BLaER1 treated with 17β-estradiol and CSF1 and Interleukin-3, amounts not matched to agents 10 nM and 100 nM (cell line): ENCODE measurements around the gene SPSB3.

Source experiments
- H3K27ac ChIP-seq, 11 experiments: shearing (Covaris generic); formaldehyde crosslinking; 2 replicates each; pipeline ENCODE4 v1.8.1; 2022
- H3K27me3 ChIP-seq, 11 experiments: shearing (Covaris generic); formaldehyde crosslinking; 2 replicates each; pipeline ENCODE4 v1.8.1; 2022
- H3K36me3 ChIP-seq, 11 experiments: shearing (Covaris generic); formaldehyde crosslinking; 2 replicates each; pipeline ENCODE4 v1.8.1; 2022
- H3K4me1 ChIP-seq, 10 experiments: shearing (Covaris generic); formaldehyde crosslinking; 2 replicates each; pipeline ENCODE4 v1.8.1; 2022
- H3K4me2 ChIP-seq, 11 experiments: shearing (Covaris generic); formaldehyde crosslinking; 2 replicates each; pipeline ENCODE4 v1.8.1; 2022
- H3K4me3 ChIP-seq, 10 experiments: shearing (Covaris generic); formaldehyde crosslinking; 2 replicates each; pipeline ENCODE4 v1.8.1; 2022
- H3K9ac ChIP-seq, 11 experiments: shearing (Covaris generic); formaldehyde crosslinking; 2 replicates each; pipeline ENCODE4 v1.8.1; 2022
- H3K9me3 ChIP-seq, 11 experiments: shearing (Covaris generic); formaldehyde crosslinking; replicated peaks in 1 of 11; 2 replicates each; pipeline ENCODE4 v1.8.1; 2022
- H4K20me1 ChIP-seq, 11 experiments: shearing (Covaris generic); formaldehyde crosslinking; 2 replicates each; pipeline ENCODE4 v1.8.1; 2022
- Cebpa-rat ChIP-seq, 11 experiments: shearing (Covaris generic); IDR thresholded peaks; 2 replicates each; pipeline ENCODE4 v1.8.1; 2022

The SPSB3 gene

DNA sequence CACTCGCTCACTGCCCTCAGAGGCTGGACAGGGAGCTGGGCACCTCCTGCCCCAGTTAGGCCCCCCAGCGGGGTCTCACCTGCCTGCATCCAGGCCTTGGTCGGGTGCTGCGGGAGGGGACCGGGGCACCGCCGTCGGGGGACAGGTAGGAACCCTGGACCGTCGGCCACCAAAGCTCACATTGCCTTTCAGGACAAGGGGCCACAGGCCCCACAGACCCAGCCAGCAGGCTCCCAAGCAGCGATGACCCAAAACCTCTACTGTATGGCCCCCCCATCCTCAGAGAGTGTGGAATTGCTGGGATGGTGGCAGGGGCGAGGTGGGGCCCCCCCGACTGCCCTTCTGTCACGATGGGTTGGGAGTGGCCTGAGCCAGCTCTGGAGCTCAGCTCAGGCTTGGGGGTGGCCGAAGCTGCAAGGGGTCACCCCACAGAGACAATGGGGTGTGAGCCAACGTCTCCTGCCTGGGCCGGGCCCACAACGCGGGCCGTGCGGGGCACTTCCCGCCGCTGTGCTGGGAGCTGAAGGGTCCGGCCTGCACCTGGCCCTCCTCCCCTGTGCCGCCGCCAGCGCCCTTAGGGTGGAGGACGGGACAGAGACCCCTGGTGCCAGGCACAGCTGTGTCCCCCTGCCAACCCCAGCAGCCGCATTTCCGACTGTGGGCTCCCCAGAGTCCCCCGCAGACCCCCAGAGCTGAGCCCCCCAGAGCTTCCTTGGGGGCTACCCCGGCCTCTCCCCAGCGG, 10.6 kb upstream of the SPSB3 start:
- H3K9ac ChIP-seq, result no peak overlapping the region
- peaks cover 16 to 50% (median 43%) of the 10 kb centered on the region in 11 experiments for H3K36me3 ChIP-seq
- H3K4me3 ChIP-seq, result no peak overlapping the region
- peaks cover 0 to 66% (median 36%) of the 10 kb centered on the region in 11 experiments; a peak in 18 of 22 replicates for H4K20me1 ChIP-seq
- peaks cover 8 to 16% (median 11%) of the 10 kb centered on the region in 11 experiments for H3K9me3 ChIP-seq
- H3K27ac ChIP-seq, result no peak overlapping the region
- H3K27me3 ChIP-seq, result no peaks in the 10 kb centered on the region
- H3K4me2 ChIP-seq, result no peak overlapping the region
- no peaks in the 10 kb centered on the region for H3K4me1 ChIP-seq
- TF ChIP-seq Cebpa-rat (IDR thresholded peaks at IDR 0.05), result no peak

DNA sequence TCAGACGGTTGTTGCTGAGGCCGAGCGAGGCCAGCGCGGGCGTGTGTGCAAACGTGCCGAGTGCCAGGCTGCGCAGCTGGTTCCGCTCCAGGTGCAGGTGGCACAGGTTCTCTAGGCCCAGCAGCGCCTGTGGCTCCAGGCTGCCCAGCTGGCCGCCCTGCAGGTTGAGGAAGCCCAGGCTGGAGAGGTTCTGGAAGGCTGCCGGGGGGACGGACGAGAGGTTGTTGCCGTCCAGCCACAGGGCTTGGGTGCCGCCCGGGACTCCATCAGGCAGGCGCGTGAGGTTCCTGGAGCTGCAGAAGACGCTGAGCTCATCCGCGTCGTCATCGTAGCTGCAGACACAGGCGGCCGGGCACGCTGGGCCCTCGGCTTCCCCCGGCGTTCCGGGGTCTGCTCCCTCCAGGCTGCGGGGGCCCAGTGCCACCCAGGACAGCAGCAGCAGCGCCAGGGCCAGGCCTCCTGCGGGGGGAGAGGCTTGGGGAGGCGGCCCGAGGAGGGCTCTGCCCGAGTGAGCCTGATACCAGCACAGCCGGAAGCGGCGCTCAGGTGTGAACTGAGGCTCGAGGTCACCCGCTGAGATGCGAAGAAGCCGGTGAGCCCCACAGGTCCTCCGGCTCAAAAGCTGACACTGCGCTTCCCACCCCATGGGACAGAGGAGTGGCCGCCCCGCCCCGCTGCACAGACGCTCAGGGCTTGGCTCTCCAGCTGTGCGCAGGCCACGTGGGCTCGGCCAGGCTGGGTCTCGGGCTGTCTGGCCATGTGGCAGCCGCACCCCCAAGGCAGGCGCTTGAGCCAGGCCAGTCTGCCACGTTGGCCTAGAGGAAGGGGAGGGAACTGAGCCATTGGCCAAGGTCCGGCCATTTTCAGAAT, 9.8 kb upstream of the SPSB3 start:
- H4K20me1 ChIP-seq, result peaks cover 3 to 74% (median 44%) of the 10 kb centered on the region in 11 experiments; a peak in 20 of 22 replicates
- H3K9me3 ChIP-seq, result peaks cover under 1 to 8% (median 2%) of the 10 kb centered on the region in 11 experiments; a peak in 17 of 22 replicates
- peaks cover 24 to 57% (median 52%) of the 10 kb centered on the region in 11 experiments for H3K36me3 ChIP-seq
- H3K27me3 ChIP-seq, result no peaks in the 10 kb centered on the region
- TF ChIP-seq Cebpa-rat (IDR thresholded peaks at IDR 0.05), result no peak
- no peak overlapping the region for H3K27ac ChIP-seq
- H3K4me2 ChIP-seq, result no peak overlapping the region
- H3K9ac ChIP-seq, result no peak overlapping the region
- no peaks in the 10 kb centered on the region for H3K4me1 ChIP-seq
- no peak overlapping the region for H3K4me3 ChIP-seq

DNA sequence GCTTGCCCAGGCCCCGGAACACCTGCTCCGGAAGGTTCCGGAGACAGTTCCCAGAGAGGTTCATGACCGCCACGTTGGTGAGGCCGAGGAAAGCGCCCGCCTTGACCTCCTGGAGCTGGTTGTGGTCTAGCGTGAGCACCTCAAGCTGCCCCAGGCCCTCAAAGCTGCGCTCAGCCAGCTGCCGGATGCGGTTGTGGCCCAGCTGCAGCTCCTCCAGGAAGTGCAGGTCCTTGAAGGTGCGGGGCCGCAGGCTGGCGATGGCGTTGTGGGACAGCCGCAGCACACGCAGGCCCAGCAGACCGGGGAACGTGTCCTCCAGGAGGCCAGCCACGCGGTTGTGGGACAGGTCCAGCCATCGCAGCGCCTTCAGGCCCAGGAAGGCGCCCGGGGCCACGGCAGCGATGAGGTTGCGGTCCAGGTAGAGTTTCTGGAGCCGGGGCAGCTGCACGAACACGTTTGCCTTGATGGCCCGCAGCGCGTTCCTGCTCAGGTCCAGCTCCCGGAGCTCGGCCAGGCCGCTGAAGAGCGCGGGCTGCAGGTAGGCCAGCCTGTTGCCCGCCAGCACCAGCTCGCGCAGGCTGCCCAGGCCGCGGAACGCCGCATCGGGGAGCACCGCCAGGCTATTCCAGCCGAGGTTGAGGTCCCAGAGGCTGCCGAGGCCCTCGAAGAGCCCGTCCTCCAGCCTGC, 9.0 kb upstream of the SPSB3 start:
- no peak for TF ChIP-seq Cebpa-rat (IDR thresholded peaks at IDR 0.05)
- peaks cover 32 to 65% (median 59%) of the 10 kb centered on the region in 11 experiments for H3K36me3 ChIP-seq
- no peak overlapping the region for H3K4me2 ChIP-seq
- no peaks in the 10 kb centered on the region for H3K4me1 ChIP-seq
- 0 out of 22 replicates have a peak, but pooled peaks cover 0 to under 1% (median 0%) of the 10 kb centered on the region in 11 experiments for H3K9me3 ChIP-seq
- H4K20me1 ChIP-seq, result peaks cover 10 to 82% (median 52%) of the 10 kb centered on the region in 11 experiments; a peak in 21 of 22 replicates
- no peak overlapping the region for H3K4me3 ChIP-seq
- H3K9ac ChIP-seq, result no peak overlapping the region
- no peaks in the 10 kb centered on the region for H3K27me3 ChIP-seq
- H3K27ac ChIP-seq, result no peak overlapping the region

DNA sequence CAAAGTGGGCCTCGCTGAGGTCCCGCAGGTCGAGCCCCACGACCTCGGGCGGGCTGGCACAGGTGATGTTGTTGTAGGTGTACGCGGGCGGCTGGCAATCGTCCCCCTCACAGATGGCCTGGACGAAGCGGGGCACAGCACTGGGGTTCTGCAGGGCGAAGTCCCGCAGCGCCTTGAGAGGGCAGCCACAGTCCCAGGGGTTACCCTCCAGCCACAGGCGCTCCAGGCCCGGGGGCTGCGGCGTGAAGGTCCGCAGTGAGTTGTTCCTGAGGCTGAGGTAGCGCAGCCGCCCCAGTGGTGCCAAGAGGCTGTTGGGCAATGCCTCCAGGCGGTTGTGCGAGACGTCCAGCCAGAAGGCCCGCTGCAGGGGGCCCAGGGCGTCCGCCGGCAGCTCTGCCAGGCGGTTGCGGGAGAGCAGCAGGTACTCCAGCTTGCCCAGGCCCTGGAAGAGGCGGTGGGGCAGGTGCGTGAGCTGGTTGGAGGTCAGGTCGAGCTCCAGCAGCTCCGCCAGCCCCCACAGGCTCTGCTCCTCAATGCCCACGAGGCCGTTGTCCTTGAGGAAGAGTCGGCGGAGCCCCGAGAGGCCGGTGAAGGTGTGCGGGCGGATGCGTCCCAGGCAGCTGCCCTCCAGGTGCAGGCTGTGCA, 8.4 kb upstream of the SPSB3 start:
- Histone ChIP-seq H3K4me3 (no peak overlapping the region), H3K4me2 (no peak overlapping the region), H3K9me3 (no peaks in the 10 kb centered on the region), H3K36me3 (peaks cover 38 to 72% (median 66%) of the 10 kb centered on the region in 11 experiments), H3K27me3 (no peaks in the 10 kb centered on the region), H3K9ac (no peak overlapping the region), H3K4me1 (no peaks in the 10 kb centered on the region), H4K20me1 (peaks cover 17 to 89% (median 58%) of the 10 kb centered on the region in 11 experiments; a peak in 21 of 22 replicates), H3K27ac (no peak overlapping the region)
- no peak for TF ChIP-seq Cebpa-rat (IDR thresholded peaks at IDR 0.05)

DNA sequence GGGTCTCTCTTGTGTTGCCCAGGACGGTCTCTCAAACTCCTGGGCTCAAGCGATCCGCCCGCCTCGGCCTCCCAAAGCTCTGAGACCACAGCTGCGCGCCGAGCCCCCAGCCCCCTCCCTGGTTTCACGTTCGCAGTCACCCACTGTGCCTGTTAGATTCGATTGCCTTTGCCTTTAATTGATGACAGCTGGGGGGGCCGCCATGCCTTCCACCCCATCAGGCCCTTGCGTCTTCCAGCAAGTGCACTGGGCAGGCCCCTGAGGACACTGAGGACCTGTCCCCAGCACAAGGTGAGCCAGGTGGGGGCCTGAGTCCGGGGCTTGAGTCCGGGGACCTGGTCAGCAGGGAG, 7.9 kb upstream of the SPSB3 start:
- Histone ChIP-seq H3K9ac (no peak overlapping the region), H3K36me3 (peaks cover 43 to 77% (median 71%) of the 10 kb centered on the region in 11 experiments), H3K9me3 (no peaks in the 10 kb centered on the region), H3K27me3 (no peaks in the 10 kb centered on the region), H3K4me2 (no peak overlapping the region), H3K4me3 (no peak overlapping the region), H3K27ac (no peak overlapping the region), H4K20me1 (peaks cover 20 to 94% (median 63%) of the 10 kb centered on the region in 11 experiments; a peak in 21 of 22 replicates), H3K4me1 (peaks cover 0 to 2% (median 0%) of the 10 kb centered on the region in 10 experiments; a peak in 1 of 20 replicates)
- TF ChIP-seq Cebpa-rat (IDR thresholded peaks at IDR 0.05), result no peak

DNA sequence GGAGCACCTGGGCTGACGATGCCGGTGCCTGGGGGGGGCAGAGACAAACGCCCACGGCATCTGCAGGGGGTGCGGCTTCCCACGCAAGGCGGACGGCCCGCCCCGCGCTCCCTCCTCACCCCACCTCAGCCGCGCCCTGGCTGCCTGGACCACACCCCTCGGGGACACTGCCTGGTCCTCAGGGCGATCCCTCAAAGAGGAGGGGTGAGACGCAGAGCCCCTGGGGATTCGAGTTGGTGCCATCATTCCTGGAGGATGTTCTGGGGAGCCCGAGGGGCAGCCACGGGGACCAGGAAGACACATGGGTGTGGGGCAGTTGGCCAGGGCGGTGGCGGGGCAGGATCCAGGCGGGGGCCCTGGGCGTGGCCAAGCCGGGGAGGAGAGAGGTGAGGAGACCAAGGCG, 7.3 kb upstream of the SPSB3 start:
- Histone ChIP-seq H4K20me1 (peaks cover 20 to 100% (median 69%) of the 10 kb centered on the region in 11 experiments; a peak in 21 of 22 replicates), H3K4me2 (no peak overlapping the region)

DNA sequence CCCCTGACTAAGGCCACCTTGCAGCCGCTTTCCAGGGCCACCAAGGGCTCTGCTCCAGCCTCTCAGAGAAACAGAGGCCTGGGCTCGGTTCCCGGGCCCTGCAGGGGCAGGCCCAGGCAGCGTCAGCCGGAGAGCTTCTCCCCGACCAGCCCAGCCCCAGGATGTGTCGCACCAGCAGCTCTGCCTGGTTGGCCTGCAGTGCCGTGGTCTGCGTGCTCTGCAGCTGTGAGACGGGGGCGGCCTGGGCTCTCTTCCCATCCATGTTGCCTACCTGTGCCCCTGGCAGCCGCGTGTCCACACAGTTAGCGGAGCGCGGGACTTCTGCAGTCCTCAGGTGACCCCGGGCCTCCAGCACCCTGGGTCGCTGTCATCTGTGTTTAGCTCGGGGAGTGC, 6.3 kb upstream of the SPSB3 start:
- Histone ChIP-seq H3K9me3 (no peaks in the 10 kb centered on the region), H3K27me3 (no peaks in the 10 kb centered on the region), H3K27ac (no peak overlapping the region), H3K9ac (no peak overlapping the region), H3K36me3 (peaks cover 50 to 87% (median 76%) of the 10 kb centered on the region in 11 experiments), H3K4me2 (no peak overlapping the region), H4K20me1 (peaks cover 20 to 100% (median 79%) of the 10 kb centered on the region in 11 experiments; a peak in 21 of 22 replicates), H3K4me3 (no peak overlapping the region), H3K4me1 (peaks cover 7 to 13% (median 9%) of the 10 kb centered on the region in 10 experiments)
- no peak for TF ChIP-seq Cebpa-rat (IDR thresholded peaks at IDR 0.05)

More for the DNA sequence above, 7.3 kb upstream of the SPSB3 start:
- Histone ChIP-seq H3K27ac (no peak overlapping the region), H3K9ac (no peak overlapping the region), H3K36me3 (peaks cover 49 to 82% (median 76%) of the 10 kb centered on the region in 11 experiments), H3K4me3 (no peak overlapping the region), H3K27me3 (no peaks in the 10 kb centered on the region), H3K9me3 (no peaks in the 10 kb centered on the region), H3K4me1 (peaks cover 0 to 5% (median 0%) of the 10 kb centered on the region in 10 experiments; a peak in 2 of 20 replicates)
- no peak for TF ChIP-seq Cebpa-rat (IDR thresholded peaks at IDR 0.05)

DNA sequence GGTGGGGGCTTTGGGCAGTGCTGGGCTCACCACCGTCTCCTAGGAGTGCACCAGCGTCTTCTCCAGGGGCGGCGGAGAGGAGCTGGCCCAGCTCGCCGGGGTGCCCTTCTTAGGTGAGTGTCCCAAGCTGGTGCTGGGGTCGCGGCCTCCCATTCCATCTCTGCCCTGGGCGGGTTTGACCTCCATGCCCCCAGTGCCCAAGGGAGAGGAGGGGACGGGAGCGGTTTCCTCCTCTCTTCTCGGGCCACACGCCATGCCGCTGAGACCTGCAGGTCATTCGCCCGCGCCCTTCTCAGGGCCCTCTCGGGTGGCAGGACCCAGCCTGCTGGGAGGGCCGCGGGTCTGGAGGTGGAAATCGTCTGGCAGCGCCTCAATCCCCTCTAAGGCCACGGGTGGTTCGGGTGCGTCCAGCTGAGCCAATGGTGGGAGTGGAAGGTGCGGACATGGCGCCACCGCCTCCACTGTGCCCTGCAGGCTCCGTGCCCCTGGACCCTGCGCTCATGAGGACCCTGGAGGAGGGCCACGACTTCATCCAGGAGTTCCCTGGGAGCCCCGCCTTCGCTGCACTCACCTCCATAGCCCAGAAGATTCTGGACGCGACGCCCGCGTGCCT, 5.8 kb upstream of the SPSB3 start:
- H3K4me2 ChIP-seq, result no peak overlapping the region
- H3K4me1 ChIP-seq, result peaks cover 9 to 16% (median 11%) of the 10 kb centered on the region in 10 experiments
- no peak for TF ChIP-seq Cebpa-rat (IDR thresholded peaks at IDR 0.05)

More for the DNA sequence above, 5.8 kb upstream of the SPSB3 start:
- Histone ChIP-seq H3K27ac (no peak overlapping the region), H3K27me3 (no peaks in the 10 kb centered on the region), H3K4me3 (no peak overlapping the region), H3K9me3 (no peaks in the 10 kb centered on the region), H3K36me3 (peaks cover 50 to 87% (median 76%) of the 10 kb centered on the region in 11 experiments), H3K9ac (no peak overlapping the region), H4K20me1 (peaks cover 20 to 100% (median 81%) of the 10 kb centered on the region in 11 experiments; a peak in 21 of 22 replicates)
